K562 (cell line): ENCODE measurements around the gene ULK2.

Experiments
- EGR1 ChIP-seq: fragments of 450-650 bp; conservative IDR thresholded peaks from 2 replicates; pipeline ENCODE4 v1.6.1; 2017; ENCODE audit warnings: mild to moderate bottlenecking
- IRF2 ChIP-seq: sonication (generic); formaldehyde crosslinking; IDR thresholded peaks from 2 replicates; pipeline ENCODE4 v1.8.1; 2022; ENCODE audit warnings: mild to moderate bottlenecking, missing genetic modification reagents
- NR2F6 ChIP-seq: fragments of 450-650 bp; formaldehyde crosslinking; IDR thresholded peaks from 2 replicates; pipeline ENCODE4 v1.4.0; 2020; ENCODE audit warnings: mild to moderate bottlenecking
- POLR2A ChIP-seq: fragments of 450-650 bp; conservative IDR thresholded peaks from 2 replicates; pipeline ENCODE4 v1.6.1; 2016

GRCh38 chr17:19741832-19742457, 125.8 kb downstream of the ULK2 start:
- TF ChIP-seq POLR2A (no peak), NR2F6 (CRISPR knock-in tag) (no peak), IRF2 (CRISPR knock-in tag) (no peak), EGR1 (no peak)
